ENCODE results near the gene MSX1.

The MSX1 gene

GRCh38 chr4:4841156-4841555, 18.3 kb upstream of the MSX1 start:
- DNase-seq (ENCODE audit: low read depth), result no peak

GRCh38 chr4:4842476-4843441, 16.7 kb upstream of the MSX1 start:
- DNase-seq (ENCODE audit: low read depth), result no peak

DNA sequence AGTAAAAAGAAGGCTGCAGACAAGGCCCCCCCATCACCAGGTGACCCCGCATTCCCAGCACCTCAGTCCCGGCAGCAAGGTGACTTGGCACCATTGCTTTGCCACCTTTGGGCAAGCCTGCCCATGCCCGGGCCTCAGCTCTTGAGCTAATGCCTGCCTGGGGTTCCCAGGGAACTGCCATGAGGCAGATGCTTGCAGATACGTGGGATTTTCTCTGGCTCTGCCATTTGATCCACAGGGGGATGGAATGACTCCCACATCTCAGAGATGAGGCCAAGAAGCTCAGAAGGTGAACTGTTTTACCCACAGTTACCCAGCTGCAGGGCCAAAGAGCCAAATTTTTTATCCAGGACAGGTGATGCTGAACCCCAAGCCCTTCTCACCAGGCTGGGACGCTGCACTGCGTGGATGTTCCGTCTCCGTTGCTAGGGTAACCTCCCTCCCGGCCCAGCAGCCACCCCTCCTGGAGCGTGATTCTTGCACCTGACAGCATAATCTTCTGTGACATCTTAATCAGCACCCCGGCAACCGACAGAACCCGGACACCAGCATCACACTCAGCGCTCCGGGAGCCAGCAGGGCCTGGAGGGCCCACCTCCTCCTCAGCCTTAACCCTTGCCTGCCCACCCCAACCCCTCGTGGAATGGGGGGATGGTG, 15.7 kb upstream of the MSX1 start:
- DNase-seq (ENCODE audit: low read depth), result no peak

DNA sequence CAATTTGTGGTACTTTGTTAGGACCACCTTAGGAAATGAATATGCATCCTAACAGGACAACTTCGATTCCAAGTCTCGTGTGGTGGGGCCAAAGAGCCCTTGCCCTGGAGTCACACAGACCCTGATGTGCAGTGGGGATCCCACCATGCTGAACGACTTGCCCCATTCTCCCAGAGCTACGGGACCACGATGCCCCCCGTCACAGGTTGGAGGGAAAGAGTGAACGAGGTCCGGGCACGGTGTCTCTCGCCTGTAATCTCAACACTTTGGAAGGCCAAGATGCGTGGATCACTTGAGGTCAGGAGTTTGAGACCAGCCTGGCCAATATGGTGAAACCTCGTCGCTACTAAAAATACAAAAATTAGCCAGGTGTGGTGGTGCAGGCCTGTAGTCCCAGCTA, 14.4 kb upstream of the MSX1 start:
- DNase-seq (ENCODE audit: low read depth), result no peak

DNA sequence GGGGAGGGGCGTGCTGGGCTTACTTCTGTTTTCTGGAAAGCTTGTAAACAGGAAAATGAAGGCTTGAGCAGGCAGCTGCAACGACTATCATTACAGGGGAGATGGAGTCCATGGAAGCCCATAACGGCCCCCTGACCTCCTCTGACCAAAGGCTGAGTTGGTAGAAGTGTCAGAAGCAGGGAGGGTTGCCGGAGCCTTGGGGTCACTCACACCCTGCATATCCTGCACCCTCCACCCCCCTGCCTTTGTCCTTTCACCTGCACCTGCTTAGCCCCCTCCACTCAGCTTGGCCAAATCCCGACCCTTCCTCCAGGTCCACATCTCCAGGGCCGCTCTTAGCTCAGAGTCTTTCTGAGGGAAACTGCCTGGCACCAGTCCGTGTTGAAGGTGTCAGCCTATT, 12.5 kb upstream of the MSX1 start:
- no peak for DNase-seq (ENCODE audit: low read depth)

- DNase-seq (ENCODE audit: low read depth), result no peak
These were observed 10.9 kb upstream of the MSX1 start for GRCh38 chr4:4848540-4848939.

- DNase-seq (ENCODE audit: low read depth), result no peak
These were observed 10.4 kb upstream of the MSX1 start for GRCh38 chr4:4849106-4849505.

GRCh38 chr4:4849524-4850193, 9.8 kb upstream of the MSX1 start:
- no peak for DNase-seq (ENCODE audit: low read depth)

DNA sequence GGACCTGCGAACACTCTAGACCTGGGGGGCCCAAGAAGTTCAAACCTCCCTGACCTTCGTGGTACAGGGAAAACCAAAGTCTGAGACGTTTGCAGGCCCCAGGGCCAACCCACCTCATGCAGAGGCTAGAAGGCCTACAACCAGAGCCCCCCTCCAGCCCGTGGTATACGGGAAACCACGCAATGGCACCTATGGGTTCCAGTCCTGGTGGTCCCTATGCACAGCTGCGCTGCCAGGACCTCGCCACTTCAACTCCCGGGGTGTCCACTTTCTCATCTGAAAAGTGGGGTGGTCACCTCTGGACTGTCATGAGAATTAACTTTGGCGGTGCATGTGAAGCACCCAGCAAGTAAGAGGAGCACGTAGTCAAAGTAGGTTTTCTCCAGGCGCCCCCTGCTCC, 8.4 kb upstream of the MSX1 start:
- DNase-seq (ENCODE audit: low read depth), result no peak

GRCh38 chr4:4851906-4852305, 7.6 kb upstream of the MSX1 start:
- DNase-seq (ENCODE audit: low read depth), result no peak

DNA sequence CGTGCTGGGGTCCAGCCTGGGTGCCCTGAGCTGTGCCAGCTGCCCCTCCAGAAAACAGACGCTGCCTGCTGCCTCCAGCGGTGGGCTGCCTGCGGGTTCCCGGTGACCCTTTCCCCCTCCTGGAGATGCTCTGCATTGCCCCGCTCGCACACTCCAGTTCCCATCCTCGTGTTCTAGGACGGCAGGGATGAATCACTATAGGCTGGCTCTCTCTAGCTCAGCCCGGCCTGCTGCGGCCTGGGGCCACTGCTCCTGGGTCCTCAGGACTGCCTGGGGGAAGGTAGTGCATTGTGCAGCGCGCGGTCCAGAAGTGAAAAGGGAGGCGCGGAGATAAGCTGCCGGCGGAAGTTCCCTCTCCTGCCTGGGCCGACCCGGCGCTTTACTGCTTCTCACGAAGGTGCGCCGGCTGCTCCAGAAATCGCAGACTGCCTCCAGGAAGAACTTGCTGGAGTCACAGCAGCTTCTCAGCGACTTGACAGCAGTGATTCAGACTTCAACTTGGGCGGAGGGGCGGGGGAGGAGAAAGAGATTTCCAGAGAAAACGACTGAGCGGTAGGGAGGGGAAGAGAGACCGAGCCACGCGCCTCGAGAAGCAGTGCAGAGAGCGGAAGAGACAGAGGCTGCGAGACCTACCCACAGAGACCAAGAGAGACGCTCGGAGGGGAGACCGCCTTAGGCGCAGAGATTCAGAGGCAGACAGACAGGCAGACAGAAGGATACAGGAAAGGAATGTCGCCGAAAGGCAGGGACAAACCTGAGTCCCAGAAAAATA, 6.7 kb upstream of the MSX1 start:
- DNase-seq (ENCODE audit: low read depth), result no peak

- no peak for DNase-seq (ENCODE audit: low read depth)
These were observed 6.1 kb upstream of the MSX1 start for GRCh38 chr4:4853371-4853823.

GRCh38 chr4:4853921-4854648, 5.4 kb upstream of the MSX1 start:
- DNase-seq (ENCODE audit: low read depth), result no peak

- DNase-seq (ENCODE audit: low read depth), result no peak
These were observed 4.7 kb upstream of the MSX1 start for GRCh38 chr4:4854649-4855295.

DNA sequence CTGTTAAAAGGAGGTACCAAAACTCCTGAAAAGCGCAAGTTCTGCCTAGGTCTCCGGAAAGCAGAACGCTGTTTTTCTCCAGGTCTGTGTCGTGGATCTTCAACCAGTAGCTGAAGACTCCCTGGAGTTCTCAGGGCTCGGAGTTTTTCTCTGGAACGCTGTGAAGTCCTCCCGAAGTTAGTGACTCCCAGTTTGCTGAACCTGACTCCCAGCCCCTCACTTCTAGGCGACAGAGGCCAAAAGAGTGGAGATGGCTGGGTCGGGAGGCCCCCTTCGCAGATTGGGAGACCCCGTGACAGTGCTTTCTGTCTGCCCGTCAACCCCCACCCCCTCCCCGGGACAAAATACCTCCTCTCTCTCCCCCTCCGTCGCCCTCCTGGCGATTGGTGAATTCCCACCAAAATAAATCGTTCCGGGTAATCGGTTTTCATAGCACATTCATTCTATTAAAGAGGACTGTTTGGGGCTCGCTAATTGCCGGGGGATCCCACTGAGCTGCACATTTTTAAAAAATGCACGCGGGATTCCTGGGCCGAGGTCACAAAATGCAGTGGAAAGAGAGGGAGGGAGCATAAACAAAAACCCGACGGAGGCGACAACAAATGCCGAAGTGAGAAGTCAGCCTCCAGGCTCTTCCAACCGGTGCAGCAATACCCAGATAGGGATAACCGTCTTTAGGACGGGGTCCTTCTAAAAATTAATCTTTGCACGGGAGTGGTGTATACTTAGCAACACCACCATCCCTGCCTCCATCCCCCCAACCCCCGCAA, 4.0 kb upstream of the MSX1 start:
- DNase-seq (ENCODE audit: low read depth), result no peak

GRCh38 chr4:4856071-4857000, 3.1 kb upstream of the MSX1 start:
- no peak for DNase-seq (ENCODE audit: low read depth)

DNA sequence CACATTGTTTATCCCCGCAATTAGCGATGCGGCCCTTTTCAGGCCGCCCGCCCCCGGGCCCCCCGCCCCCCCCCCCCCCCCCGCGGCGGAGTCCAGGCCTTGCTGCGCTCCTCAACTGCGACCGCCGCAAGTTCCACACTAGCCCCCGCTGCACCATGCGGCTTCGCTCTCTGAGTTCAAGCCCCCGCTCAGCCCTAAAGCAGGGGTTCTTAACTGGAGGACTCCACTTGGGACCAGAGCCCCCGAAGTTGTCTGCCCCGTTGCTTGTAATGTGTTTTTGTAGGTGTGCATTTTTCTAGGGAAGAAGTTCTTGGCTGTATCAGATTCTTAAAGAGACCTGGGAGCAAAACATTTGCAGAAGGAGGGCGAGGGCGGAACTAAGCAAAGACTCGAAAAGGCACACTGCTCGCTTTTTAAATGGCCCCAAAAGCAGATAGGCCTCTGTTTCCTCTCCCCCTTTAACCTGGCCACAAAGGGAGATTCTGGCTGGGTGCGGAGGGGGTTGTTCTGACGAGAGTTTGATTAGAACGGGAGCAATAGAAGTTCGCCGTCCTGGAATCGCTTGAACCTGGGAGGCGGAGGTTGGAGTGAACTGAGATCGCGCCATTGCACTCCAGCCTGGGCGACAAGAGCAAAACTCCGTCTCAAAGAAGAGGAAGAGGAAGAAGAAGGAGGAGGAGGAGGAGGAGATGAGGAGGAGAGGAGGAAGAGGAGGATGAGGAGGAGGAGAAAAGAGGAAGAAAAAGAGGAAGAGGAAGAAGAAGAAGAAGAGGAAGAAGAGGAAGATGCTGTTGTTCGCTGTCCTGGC, 2.3 kb upstream of the MSX1 start:
- DNase-seq (ENCODE audit: low read depth), result no peak
